RPMI8226 (cell line): ENCODE data around the gene GSTO2.
A peak's percentile ranks its signal among the peaks of the same experiment; 100 is the strongest.

Source experiments
- DNase-seq: peaks from one replicate; pipeline ENCODE4 v3.0.0-alpha.2; 2015

The GSTO2 gene

DNA sequence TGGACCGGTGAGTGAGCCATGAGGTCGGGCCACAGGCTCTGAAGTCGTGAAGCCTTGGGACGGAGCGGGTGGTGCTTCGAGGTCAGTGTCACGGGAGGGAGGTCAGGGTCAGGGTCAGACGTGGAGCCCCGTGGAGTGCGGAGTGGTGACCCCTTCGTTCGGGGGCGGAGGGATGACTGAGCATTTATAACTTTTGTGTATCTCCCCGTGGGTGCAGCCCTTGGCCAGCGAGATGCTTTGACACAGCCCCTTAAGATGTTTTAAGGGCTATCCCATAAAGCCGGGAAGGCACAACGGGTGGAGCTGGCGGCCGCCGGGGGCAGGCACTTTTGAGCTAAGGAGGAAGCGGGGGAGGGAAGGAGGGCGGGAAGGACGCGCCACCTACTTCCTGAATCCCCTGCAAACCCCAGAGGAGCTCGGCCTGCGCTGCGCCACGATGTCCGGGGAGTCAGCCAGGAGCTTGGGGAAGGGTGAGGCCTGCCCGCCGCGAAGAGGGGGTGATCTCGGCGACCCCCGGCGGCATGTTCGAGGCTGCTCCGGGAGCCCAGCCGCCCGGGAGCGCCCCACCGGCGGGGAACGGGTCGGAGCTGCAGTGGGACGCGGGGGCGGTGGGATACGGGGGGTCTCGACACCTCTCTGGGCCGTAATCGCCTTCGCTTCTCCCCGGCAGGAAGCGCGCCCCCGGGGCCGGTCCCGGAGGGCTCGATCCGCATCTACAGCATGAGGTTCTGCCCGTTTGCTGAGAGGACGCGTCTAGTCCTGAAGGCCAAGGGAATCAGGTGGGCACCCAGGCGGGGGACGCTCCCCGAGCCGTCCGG lies 14.3 kb upstream of the GSTO2 start, which contains the start of gene GSTO1:
Gene GSTO1 (plus strand): TSS at position 400 of the 818 bp plus-strand sequence. CDS start 37 bp downstream, at position 437.
- peak; percentile 46 for DNase-seq

DNA sequence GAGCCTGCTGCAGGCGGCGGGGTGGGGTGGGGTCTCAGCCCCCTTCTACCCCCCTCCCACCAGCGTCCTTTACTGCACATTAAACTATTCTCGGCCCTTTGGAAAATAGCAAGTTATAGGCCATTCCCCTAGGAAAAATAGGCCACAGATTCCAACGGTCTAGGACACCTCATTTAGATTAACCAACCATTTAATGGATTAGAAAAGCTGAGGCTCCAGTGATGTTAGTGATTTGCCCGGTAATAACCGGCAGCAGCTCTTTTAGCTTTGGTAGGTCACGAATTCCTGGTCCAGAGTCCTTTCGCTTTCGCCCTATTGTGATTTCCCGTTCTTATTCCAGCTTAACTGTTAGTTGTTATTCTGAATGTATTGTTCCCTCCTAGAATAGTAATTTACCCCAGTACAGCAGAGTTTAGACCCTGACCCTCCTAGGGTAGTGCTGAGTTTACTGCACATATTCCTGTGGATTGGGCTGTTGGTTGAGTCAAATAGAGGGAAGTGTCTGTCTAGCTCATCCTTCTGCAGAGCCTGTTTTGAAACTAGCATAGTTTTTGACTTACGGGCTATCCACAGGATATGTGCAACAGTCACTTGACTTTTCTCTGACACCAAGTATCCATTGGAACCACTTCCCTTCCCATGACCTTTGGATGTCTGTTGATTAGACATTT lies 13.5 kb upstream of the GSTO2 start:
- DNase-seq, result peak; percentile 17

DNA sequence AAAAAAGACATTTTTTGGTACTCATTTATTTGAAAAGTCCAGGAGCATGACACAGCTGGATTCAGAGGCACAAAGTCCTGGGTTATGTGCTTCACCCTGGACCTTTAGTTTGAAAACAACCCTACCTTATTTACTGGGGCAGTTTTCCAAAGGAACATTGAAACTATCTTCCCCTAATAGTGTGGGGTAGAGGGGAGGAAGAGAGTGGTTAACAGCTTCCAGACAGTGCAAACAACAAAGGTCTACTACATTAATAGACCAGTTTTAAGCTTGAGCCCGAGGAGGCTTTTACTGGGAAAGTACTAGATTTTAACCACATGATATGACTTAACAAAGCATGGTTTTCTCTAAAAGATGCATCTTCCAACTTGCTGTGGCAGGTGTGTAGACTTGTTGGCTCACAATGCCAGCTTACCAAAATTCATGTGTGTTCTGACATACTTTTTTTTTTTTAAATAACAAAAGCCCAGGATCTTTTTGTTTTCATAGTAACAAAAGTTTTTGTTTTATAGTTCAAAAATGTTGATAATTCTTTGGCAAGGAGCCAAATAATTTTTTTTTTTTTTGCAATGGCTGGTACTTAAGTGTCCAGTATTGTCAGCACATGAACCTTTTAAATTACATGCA lies 12.5 kb upstream of the GSTO2 start:
- DNase-seq, result no peak

DNA sequence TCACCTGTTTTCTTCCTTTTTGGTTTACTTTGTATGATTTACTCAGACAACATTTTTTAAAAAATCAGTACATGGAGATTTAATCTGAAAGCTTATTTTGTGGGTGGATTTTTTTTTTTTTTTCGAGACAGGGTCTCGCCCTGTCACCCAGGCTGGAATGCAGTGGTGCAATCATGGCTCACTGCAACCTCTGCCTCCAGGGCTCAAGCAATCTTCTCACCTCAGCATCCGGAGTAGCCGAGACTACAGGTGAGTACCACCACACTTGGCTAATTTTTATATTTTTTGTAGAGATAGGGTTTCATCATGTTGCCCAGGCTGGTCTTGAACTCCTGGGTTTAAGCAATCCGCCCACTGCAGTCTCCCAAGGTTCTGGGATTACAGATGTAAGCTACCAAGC lies 11.7 kb upstream of the GSTO2 start:
- no peak for DNase-seq

DNA sequence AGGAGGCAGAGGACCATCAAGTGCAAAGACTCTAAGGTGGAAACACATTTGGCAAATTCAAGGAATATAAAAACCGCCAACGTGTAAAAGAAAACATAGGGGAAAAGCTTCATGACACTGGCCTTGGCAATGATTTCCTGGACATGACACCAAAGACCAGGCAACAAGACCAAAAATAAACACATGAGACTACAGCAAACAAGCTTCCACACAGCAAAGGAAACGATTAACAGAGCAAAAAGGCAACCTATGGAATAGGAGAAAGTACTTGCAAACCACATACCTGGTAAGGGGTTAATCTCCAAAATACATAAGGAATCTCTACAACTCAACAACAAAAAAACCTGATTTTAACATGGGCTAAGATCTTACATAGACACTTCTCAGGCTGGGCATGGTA lies 10.8 kb upstream of the GSTO2 start:
- no peak for DNase-seq

DNA sequence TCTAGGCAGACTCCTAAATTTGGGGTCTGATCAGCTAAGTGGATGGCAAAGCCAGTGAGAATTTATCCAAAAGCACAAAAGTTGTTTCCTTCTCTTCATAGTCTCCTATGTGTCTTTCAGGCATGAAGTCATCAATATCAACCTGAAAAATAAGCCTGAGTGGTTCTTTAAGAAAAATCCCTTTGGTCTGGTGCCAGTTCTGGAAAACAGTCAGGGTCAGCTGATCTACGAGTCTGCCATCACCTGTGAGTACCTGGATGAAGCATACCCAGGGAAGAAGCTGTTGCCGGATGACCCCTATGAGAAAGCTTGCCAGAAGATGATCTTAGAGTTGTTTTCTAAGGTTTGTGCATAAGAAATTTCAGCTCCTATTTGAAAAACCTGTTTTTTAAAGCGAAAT lies 9.5 kb upstream of the GSTO2 start:
- DNase-seq, result no peak

DNA sequence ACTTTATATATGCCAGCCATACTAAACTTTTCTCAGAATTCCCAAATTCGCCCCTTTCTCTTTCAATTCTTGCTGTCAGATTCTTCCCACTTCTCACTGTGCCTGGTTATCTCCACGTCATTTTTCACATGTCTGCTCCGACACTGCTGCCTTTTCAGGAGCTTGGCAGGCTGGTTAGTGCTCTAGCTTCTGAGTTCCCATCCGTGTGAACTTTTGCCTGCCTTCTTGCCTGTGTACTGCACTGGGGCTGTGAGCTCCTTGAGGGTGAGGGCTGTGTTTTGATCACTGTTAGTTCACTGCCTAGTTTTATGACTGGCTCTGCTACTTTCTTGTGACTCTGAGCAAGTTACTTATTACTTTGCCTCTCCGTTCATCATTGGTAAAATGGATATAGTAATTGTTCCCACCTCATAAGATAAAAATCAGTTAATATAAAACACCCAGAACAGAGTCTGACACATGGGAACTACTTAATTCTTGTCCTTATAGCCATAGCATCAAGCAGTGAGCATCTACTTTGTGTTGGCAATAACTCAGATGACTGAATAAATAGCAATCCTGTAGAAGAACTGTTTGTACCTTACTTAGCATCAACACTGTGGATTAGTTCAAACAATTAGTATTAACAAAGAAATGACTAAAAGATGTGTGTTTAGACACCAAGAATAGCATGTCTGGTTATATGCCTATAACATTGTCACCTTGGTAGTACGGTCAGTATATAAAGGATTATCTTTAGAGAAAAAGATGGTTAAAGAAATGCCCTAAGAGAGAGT lies 8.8 kb upstream of the GSTO2 start:
- DNase-seq, result no peak

DNA sequence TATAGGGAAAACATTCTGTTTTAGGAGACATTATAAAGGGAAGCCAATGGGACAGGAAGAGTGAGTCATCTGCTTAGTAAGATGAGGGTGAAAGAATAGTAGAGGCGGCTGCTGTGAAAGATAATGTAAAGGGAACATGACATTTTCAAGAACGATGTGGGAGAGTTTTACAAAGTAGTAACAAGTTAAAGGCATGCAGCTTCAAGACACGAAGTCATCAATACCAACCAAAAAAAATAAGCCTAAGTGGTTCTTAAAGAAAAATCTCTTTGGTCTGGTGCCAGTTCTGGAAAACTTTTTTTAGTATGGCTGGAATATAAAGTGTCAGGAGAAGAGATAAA lies 8.2 kb upstream of the GSTO2 start:
- no peak for DNase-seq

DNA sequence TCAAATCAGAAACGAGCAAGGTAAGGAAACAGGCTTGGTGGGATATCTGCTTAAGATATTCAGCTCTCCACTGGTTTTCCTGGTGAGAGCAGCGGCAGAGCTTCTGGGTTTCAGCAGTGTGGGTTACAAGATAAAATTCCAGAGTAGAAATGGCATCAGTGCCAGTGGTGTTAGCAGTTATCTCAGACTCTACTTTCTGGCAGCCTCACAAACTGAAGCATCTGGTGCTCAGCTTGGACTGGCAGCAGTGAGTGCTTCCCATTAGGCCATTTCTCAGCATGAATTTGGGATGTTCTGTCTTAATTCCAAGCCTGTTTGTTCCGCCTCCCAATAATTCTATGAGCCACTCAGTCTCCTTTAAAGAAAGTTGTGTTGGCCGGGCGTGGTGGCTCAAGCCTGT lies 6.9 kb upstream of the GSTO2 start:
- DNase-seq, result no peak

DNA sequence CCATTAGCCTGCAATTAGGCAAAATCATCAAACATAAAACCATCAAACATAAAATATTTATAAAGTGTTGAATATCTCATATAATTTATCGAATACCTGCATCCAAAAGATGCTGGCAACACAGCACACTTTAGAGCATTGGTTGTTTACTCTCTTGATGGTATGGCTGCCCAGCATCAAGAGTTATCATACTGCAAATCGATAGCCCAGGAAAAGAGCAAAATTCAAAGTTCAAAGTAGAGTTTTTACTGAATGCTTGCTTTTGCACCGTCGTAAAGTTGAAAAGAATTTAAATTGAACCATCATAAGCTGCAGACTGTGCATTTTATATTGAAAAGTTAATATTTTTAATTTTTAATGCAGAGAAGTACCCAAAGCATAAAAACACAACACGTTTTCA lies 4.2 kb upstream of the GSTO2 start:
- no peak for DNase-seq

DNA sequence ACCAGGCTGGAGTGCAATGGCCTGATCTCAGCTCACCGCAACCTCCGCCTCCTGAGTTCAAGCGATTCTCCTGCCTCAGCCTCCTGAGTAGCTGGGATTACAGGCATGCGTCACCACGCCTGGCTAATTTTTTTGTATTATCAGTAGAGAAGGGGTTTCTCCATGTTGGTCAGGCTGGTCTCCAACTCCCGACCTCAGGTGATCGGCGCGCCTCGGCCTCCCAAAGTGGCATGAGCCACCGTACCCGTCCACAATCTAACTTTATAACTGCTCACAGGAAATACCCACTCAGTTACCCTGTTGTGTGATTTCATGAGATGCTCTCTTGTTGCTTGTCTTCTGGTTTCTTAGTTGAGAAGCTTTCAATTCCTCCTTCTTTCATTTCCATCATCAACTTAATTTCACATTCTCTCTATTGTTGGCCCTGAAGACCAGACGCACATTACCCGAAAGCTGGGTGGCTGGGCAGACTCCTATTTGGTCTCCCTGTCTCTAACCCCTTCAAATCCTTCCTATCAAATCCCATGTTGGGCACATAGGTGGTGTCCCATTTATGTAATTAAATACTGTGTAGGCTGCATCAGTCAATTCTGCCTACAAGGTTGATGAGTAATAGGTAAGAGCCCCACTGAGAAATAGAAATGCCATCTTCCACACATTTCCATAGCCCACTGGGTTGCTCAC lies 1.1 kb upstream of the GSTO2 start:
- no peak for DNase-seq

DNA sequence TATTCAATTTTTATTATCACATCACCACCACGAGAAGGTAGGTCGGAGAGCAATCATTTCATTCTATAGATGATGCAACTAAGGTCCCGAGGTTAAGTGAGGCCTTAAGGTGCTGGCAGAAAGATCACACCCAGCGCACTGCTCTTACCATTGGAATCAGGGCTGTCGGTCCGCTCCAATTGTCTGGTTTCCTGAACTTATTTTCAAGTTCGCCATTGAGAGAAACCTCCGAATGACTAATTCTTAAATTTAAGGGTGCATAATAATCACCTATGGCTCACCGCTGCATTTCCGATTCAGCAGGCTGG lies 625 bp upstream of the GSTO2 start:
- DNase-seq, result no peak

DNA sequence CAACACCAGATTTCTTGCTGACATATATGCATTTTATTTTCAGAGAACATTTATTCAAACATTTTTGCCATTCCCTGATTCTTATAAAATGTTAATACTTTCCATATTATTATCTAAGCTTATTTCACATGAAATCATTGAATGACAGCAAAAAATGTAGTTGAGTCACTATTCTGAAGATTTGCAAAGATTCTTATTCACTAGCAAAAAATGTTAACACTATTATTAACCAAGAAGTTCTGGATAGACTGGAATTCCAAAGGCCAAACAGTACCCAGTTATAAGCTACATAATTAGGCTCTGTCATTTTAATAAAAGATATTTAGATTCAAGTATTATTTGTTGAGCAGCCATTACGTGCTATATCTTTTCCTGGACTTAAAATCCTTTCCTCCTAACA lies 4.3 kb downstream of the GSTO2 start:
- no peak for DNase-seq

DNA sequence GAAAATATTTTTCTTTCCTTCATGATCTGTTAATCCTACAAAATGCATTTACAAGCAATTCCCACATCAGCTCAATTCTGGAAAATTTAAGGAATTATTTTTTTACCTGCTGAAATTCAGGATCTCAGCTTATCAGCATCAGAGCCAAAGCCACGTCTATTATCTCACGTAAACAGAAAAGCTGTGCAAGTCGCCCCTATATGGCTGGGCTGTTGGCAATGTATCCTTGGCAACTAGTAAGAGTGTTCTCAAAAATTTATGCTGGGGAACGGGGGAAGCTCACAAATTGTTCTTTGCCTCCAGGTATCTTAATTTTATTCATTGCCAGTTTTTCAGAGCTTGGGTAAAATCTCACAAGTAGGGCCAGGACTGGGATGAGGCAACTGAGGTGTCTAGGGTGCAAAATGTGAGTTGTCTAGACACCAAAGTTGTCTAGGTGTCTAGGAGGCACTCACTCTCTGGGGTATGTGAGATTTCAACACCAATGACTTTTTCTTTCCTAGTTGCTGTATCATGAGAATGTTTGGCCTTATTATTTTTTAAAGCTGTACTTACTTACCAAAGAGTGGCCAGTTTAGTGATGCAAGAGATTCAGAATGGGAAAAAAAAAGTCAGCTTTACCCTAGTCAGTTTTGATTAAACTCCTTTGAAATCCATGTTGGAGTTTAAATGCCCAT lies 5.1 kb downstream of the GSTO2 start:
- no peak for DNase-seq

DNA sequence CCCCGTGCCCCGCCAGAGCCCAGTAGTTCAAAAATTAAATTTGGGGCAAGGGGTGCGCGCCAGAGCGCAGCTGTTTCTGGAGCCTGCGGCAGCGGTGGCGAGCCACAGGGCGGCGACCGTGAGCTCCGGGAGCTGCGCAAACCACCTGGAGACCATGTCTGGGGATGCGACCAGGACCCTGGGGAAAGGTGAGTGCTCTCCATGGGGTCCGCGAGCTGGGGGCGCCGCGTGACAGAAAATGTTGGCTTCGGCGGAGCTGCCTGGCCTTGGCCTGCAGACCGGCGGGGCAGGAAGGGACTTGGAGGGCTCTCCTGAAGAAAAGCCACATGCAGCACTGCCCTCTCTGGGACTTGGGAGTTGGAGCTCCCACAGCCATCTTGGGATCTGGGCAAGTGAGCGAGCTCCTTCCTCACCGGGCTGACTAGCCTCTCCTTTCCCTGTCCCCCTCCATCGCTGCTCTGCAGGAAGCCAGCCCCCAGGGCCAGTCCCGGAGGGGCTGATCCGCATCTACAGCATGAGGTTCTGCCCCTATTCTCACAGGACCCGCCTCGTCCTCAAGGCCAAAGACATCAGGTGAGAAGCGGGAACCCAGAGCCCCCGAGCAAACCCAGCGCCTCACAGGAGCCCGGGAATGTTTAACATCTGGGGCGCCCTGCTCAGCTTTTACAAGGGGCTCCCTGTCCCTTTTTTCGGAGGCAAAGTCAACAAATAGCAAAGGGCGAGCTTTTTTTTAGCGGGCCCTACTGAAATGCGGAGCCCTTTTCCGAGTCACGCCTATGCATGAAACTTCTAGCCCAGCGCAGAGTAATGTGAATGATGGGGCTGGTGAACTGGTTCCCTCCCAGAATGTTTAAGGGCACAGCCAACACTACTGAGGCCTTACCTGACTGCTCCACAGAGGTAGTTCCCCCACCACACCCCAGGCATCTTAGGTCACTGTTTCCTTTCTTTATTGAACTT lies 6.1 kb downstream of the GSTO2 start:
- peak; percentile 41 for DNase-seq

DNA sequence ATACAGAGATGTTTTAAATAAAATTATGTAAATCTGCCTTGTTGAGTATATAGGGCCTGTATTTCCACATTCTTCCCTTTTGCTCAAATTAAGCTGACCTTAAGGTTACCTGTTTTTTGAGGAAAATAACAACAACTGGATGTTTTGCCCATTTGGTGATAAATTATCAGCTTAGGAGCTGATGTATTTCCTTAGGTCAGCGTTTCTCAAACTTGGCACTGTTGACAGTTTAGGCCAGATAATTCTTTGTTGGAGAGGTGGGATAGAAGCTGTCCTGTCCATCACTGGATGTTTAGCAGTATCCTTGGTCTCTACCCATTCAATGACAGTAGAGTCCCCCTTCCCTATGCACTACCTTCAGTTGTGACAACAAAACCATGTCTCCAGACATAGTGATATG lies 7.2 kb downstream of the GSTO2 start:
- no peak for DNase-seq

DNA sequence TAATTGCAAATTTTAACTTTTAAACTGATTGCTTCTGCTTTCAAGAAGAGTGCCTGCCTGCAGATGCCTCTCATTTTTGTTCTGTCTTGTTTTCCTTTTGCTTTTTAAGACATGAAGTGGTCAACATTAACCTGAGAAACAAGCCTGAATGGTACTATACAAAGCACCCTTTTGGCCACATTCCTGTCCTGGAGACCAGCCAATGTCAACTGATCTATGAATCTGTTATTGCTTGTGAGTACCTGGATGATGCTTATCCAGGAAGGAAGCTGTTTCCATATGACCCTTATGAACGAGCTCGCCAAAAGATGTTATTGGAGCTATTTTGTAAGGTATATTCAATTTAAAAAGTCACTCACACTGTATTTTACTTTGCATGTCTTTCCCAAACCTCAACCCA lies 8.8 kb downstream of the GSTO2 start:
- DNase-seq, result no peak

DNA sequence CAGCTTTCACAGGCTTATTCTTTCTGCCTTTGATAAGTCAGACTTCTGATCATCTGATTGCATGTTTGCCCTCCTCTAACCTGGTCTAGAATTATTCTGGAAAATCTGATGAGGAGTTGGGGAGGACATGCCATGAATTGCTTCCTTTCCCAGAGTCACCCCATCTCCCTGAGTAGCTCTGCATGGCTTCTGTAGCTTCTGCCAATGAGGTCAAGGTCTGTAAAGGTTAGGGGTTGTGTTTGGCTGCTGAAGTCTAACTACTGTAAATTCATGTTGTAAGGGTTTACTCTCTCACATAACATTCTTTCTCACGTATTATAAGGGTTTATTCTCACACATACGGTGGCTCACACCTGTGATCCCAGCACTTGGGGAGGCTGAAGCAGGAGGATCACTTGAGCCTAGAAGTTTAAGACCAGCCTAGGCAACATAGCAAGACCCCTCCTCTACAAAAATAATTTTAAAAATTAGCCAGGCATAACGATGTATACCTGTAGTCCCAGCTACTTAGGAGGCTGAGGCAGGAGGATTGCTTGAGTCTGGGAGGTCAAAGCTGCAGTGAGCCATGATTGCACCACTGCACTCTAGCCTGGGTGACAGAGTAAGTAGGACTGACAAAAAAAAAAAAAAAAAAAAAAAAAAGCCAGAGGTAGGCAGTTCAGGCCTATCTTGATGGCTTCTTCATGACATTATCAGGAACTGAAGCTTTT lies 10.7 kb downstream of the GSTO2 start:
- no peak for DNase-seq

DNA sequence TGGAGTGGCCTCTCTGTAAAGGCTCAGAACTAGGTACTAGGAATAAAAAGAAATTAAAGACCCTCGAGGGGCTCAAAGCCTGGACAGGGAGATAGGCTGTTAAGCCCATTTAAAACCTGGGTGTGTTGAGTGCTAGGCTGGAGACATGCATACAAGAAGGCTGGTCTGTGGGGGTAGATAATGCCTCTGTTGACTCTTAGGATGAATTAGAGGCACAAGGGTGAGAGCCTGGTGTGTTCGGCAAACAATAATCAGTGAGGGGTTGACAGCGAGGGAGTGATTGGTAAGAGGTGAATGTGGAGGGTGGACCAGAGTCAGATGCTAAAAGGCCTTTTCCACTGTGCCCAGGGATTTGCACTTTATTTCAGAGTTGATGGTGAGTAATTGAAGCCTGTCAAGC lies 12.7 kb downstream of the GSTO2 start:
- DNase-seq, result no peak

DNA sequence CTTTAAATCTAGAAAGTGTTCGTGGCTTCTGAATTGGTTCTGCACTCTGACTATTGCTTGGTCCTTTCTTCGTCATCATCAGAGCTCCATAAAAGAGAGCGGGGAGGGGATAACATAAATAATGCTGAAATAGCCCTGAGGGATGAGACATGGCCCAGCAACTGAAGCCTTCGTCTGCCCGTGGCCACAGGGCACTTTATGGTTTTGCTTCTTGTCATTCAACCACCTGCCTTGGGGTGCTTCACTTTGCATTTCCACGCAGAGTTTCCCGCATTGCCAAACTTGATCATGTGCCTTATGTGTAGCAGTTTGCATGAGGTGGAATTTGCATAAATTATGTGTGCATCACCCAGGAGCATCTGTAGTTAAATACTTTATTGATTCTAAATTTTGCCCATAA lies 15.9 kb downstream of the GSTO2 start:
- DNase-seq, result no peak

DNA sequence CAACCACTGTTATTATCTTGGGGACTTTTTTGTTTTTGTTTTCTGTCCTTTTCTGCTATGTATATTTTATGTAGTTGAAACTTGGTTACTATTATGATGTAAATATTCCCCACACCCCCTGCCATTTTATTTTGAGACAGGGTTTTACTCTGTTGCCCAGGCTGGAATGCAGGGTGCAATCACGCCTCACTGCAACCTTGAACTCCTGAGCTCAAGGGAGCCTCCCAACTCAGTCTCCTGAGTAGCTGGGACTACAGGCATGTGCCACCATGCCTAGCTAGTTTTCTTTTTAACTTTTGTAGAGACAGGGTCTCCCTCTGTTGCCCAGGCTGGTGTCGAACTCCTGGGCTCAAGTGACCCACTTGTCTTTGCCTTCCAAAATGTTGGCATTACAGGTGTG lies 18.0 kb downstream of the GSTO2 start:
- DNase-seq, result no peak
